GM18508 (cell line): Measurements from ENCODE around the gene PDLIM5.
"Not testable (repeated sequence)": the region's sequence is repeated elsewhere in the genome, so short reads cannot be mapped to it uniquely, and the experiment has no call there.

Experiments
- ATAC-seq: cut with Tn5 transposase; IDR thresholded peaks from one replicate; pipeline ENCODE4 v1.9.1; 2021; ENCODE audit warnings: moderate number of reproducible peaks; ENCODE audit not compliant: insufficient read depth, unreplicated experiment

Gene PDLIM5

GRCh38 chr4:94488670-94489069 is 36.9 kb downstream of the PDLIM5 start:
- no peak for ATAC-seq

GRCh38 chr4:94489098-94489497 is 37.4 kb downstream of the PDLIM5 start:
- ATAC-seq, result no peak

GRCh38 chr4:94490437-94490836 is 38.7 kb downstream of the PDLIM5 start:
- no peak for ATAC-seq

DNA sequence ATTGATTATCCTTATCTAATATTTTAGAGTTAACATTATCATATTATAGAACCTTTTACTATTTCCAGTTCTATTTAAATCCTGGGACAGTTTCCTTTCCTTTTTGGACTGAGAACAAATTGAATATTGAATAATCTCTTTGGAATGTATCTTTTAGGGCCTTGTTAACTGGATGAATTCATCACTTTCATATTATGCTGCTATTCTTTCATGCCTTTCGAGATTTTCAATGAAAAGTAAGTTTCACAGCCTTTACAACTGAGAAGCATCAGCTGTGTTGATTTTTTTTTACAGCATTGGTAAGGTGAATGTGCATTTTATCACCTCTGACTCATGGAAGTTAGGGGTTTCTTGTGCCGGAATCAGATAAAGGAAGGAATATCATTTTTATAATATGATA is 39.6 kb downstream of the PDLIM5 start:
- no peak for ATAC-seq

- ATAC-seq, result no peak
Observed at GRCh38 chr4:94495408-94495807, 43.7 kb downstream of the PDLIM5 start.

- ATAC-seq, result no peak
Observed at GRCh38 chr4:94497690-94498089, 45.9 kb downstream of the PDLIM5 start.

DNA sequence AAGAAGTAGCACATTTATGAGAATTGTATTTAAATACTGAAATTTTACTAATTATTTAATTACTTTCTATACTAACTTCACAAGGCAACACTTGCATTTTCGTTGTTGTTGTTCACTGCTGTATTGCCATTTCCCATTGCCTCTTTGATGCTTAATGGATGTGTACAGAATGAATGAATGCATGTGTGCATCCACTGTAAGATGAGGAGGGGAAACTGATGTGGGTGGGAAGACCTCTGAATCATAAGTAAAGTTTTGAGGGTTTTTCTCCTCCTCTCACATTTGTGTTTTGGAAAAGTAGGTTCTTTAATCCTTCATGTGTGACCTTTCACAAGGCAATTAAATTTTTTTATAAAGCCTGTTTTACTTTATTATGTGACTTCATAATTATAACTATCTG is 46.8 kb downstream of the PDLIM5 start:
- ATAC-seq, result no peak

- no peak for ATAC-seq
Observed at GRCh38 chr4:94500685-94501084, 48.9 kb downstream of the PDLIM5 start.

DNA sequence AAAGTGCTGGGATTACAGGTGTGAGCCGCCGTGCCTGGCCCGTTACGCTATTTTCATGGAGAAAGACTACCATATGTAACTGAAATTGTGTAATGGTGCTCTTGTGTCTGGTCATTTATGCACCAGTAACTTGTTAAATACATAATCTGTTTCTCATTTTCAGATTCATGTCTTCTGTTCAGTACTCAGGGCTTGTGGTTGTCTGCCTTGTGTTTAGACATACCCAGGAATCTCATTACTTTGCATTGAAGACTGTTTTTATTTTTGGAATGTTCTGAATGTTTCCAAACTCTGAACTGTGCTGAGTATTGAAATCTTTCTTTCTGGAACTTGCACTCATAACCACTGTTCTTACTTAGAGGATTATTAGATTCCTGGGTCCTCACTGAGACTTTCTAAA is 52.8 kb downstream of the PDLIM5 start:
- ATAC-seq, result no peak

GRCh38 chr4:94506822-94507221 is 55.1 kb downstream of the PDLIM5 start:
- ATAC-seq, result no peak

- ATAC-seq, result no peak
Observed at GRCh38 chr4:94507281-94507680, 55.5 kb downstream of the PDLIM5 start.

- no peak for ATAC-seq
Observed at GRCh38 chr4:94507708-94508107, 56.0 kb downstream of the PDLIM5 start.

- no peak for ATAC-seq
Observed at GRCh38 chr4:94508296-94508695, 56.6 kb downstream of the PDLIM5 start.

GRCh38 chr4:94508806-94509205 is 57.1 kb downstream of the PDLIM5 start:
- no peak for ATAC-seq

GRCh38 chr4:94511591-94511990 is 59.8 kb downstream of the PDLIM5 start:
- ATAC-seq, result no peak

DNA sequence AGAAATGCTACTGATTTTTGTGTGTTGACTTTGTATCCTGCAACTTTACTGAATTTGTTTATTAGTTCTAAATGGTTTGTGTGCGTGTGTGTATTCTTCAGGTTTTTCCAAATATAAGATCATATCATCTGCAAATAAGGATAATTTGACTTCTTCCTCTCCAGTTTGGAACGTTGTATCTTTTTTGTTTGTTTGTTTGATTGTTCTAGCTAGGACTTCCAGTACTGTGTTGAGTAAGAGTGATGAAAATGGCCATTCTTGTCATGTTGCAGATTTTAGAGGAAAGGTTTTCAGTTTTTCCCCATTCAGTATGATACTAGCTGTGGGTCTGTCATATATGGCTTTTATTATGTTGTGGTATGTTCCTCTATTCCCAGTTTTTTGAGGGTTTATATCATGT is 61.8 kb downstream of the PDLIM5 start:
- ATAC-seq, result not testable (repeated sequence)

GRCh38 chr4:94515365-94515764 is 63.6 kb downstream of the PDLIM5 start:
- no peak for ATAC-seq

GRCh38 chr4:94516067-94516466 is 64.3 kb downstream of the PDLIM5 start:
- ATAC-seq, result no peak

- ATAC-seq, result no peak
Observed at GRCh38 chr4:94516999-94517398, 65.3 kb downstream of the PDLIM5 start.

DNA sequence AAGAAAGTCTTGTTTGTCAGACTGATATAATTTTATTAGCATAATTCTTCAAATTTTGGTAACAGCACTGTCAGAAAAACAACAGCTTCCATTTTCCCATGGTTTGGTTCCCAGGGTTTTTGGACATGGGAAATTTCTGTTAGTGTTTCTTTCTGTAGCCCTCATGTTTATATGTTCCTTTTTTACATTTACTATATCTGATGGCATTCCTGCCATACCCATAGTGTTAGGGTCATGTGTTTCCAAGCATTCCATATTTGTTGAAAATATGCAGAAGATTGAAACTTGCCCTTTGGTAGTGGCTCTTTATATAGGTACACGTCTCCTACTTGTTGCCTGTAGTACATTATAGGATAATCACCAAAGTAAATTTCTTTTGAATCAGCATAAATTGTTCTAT is 65.8 kb downstream of the PDLIM5 start:
- no peak for ATAC-seq

DNA sequence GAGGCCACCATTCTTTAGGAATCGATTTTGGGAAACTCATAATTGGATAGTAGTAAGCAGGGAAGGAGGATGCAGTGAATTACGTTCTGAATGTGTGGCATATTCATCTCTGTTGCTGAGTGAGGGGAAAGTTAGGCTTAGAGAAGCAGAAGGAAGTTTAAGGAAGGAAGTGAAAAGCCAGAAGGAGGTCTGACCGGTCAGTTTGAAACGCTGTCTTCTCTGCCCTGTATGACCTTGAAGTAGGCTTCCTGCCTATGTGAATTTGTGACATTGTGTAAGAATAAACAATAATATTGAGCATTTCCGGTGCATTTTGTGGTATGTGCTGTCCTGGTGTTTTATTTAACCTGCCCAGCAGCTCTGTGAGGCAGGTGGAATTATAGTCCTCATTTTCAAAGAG is 67.3 kb downstream of the PDLIM5 start:
- no peak for ATAC-seq

DNA sequence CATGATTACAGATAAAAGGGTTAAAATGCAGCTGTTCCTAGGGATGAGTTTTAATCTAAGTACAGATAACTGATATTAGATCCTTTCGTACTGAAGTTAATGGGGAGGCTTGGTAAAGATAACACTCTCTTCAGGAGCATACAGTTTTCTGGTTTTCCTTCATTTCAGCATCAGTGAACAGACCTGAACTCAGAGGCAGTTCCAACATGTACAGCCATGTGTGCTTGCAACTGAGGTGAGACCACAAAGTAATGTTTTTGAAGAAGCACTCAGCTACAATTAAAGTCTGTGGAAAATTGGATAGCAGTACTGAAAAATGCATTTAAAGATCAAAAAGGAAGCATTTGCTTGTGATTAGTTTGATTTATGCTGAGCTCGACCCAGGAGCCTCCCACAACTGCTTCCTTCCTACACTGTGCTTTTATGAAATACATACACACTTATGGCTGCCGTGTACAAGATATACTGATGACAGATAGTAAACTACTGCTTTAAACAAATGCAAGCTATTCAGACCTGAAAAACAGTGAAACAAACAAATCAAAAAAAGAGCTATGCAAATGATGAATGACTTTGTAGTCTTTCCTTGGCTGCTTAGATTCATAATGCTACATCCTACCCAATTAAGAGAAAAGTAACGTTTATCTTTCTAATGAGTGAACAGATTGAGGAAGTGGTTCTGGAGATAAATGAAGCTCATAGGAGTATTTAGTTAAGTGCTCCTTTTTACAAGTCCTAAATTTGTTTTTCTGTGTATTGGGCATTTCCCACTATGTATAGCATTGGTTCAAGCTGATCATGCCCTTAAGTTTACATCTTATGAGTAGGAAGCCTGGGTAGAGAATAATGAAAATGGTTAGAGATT is 68.4 kb downstream of the PDLIM5 start:
- ATAC-seq, result no peak
